GM18870 (cell line): ENCODE measurements around the gene LRG1.
"Not testable (repeated sequence)": the region's sequence is repeated elsewhere in the genome, so short reads cannot be mapped to it uniquely, and the experiment has no call there.

Experiments
- ATAC-seq: cut with Tn5 transposase; IDR thresholded peaks from one replicate; pipeline ENCODE4 v1.9.1; 2021; ENCODE audit warnings: moderate library complexity; ENCODE audit not compliant: unreplicated experiment

LRG1 gene

DNA sequence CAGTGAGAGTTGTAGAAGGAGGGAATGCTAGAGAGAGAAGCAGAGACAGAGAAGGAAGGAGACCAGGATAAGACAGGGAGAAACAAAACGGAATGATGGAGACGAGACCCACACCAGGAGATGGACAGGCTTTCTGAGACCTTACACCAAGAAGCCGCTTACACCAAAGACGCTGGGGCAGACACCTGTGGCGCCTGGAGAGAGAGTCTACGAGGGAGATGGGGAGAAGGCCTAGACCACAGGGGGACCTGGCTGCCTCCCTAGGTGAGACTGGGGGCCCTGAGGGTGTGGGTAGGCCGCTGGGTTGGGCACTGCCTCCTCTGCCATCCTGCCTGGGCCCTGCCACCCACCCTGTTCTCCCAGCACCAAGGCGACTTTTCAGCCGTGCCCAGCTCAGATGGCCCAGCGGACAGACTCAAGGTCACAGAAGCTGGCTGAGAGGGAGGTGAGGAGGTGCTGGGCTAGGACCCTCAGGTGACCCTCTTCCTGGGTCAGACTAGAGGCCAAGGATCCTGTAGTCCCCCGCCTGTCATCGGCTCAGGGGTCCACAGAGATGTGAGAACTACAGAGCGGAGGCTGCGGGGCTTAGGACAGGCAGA, 9.8 kb downstream of the LRG1 start:
- no peak for ATAC-seq

DNA sequence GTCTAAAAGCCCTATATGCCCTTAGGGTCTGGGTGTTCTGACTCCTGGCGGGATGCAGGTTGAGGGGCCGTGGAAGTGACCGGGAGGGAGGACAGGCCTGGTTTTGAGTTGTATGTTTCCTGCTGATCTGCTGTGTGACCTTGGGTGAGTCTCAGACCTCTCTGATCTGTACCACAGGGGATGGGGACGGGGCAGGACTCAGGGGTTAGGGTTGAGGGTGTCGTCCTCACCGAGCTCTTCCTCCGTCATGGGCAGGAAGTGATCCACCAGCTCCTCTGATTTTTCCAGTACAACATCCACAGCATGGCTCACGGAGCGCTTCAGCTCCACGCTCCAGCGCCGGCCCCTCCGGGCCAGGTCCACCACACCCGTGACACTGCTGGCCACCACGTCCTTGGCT, 11.0 kb downstream of the LRG1 start:
- no peak for ATAC-seq

DNA sequence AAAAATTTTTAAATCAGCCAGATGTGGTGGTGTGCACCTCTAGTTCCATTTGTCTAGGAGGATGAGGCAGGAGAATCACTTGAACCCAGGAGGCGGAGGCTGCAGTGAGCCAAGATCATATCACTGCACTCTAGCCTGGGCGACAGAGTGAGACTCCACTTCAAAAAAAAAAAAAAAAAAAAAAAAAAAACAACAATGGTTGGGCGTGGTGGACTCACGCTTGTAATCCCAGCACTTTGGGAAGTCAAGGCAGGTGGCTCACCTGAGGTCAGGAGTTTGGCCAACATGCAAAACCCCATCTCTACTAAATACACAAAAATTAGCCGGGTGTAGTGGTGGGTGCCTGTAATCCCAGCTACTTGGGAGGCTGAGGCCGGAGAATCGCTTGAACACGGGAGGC, 12.5 kb downstream of the LRG1 start:
- ATAC-seq: not testable (repeated sequence)

DNA sequence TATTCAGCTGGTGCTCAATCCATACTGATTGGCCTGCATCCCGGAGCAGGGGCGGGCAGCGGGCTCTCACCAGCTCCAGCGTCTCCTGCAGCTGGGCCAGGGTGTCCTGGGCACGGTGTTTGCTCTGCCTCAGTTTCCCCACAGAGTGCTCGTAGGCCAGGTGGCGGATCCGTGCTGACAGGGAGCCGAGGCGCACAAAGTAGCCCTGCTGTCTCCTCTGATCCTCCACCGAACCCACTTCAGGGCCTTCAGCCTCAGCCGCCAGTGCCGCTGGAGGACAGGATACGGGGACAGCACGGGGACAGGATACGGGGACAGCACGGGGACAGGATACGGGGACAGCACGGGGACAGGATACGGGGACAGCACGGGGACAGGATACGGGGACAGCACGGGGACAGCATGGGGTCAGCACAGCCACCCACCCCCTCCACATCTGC, 14.3 kb downstream of the LRG1 start:
- ATAC-seq: no peak

DNA sequence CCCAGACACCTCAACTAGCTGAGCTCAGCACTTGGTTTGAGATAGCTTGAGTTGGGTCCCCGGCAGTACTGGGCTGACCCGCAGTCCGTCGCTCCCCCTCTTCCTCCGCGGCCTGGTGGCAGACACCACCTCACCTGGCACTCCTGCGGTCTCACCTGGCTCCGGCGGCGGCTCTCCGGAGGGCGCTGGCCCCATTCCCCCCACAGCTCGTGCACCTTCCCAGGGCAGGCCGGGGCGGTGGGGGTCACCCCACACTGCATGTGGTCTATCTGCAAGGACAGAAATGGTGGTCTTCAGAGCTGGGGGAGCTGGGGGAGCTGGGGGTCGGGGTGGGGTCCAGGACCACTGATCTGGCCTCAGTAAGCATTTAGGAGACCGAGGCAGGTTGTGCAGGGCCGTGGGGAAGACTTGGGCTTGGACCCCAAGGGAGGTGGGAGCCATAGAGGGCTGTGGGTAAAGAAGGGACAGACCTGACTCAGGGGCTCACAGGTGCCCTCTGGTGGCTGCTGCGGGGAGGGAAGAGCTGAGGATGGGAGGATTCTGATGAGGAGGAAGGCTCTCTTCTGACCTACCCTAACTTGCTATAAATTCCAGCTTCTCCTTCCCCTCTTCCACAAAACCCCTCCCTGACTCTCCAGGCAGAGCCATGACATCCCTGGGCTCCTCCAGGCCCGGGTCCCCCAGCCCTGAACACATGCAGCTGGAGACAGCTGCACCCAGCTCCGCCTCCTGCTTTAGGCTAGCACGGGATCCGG, 14.9 kb downstream of the LRG1 start:
- ATAC-seq: no peak

DNA sequence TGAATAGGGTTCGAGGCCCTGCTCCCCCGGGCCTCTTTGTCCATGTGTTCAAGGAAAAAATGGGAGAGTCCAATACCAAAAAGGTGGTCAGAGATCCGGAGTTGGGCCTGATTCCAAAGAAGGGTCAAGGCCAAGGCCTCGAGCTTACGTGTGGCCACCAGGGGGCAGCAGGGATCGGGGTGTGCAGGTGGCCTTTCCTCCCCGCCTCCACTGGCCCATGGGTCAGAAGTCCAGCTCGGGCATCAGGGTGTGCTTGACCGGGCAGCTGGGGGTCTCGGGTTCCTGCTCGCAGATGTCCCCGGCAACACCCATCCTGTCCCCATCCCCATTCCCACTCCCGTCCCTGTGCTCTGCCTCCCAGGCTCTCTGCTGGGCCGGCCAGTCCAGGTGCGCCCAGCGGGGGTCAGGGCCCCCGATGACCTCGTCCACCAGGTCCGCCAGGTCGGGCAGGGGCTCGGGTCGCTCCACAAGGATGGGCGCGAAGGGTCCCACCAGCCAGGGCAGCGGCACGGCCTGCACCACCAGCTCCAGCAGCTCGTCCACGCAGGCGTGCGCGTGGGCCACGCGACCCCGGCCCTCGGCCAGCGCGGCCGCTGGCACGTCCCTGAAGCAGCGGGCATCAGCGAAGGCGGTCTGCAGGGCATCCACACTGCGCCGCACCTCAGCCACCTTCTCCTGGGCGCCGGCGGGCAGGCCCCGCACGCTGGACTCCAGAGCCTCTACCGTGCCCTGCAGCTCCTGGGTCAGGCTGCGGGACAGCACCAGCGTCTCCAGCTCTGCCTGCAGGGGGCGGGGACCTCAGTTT, 16.3 kb downstream of the LRG1 start:
- no peak for ATAC-seq

DNA sequence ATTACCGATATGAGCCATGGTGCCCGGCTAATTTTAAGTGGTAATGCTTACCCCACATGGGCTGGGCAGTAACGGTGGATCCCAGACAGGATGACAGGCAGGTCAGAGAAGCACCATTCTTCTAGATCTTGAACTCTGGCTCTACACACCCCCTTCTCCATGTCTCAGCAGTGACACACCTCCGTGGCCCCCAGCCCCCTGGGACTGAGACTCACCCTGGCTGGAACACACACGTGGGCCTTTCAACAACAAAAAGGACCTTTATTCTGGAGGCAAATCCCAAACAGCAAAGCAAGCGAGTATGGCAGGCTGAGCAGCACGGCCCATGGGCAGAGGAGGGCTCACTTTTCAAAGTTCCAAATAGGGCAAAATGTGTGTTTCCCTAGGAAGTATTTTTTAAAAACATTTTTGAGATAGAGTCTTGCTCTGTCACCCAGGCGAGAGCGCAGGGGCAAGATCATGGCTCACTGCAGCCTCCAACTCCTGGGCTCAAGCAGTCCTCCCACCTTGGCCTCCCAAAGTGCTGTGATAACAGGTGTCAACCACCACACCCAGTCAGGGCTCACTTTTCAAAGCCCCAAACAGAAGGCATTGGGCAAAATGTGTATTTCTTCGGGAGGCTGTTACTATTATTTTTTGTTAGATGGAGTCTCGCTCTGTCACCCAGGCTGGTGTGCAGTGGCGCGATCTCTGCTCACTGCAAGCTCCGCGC, 17.4 kb downstream of the LRG1 start:
- no peak for ATAC-seq

DNA sequence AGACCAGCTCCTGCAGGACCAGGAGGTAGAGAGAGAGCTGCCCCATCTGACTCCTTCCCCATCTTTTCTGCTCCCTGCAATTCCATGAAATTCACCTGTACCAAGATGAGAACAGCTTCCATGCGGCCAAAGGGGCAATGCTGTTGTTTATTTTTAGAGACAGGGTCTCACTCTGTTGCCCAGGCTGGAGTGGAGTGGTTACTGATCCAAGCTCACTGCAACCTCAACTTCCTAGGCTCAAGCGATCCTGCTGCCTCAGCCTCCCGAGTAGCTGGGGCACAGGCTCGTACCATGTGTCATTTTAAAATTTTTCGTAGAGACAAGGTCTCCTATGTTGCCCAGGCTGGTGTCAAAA, 18.0 kb downstream of the LRG1 start:
- ATAC-seq: no peak

DNA sequence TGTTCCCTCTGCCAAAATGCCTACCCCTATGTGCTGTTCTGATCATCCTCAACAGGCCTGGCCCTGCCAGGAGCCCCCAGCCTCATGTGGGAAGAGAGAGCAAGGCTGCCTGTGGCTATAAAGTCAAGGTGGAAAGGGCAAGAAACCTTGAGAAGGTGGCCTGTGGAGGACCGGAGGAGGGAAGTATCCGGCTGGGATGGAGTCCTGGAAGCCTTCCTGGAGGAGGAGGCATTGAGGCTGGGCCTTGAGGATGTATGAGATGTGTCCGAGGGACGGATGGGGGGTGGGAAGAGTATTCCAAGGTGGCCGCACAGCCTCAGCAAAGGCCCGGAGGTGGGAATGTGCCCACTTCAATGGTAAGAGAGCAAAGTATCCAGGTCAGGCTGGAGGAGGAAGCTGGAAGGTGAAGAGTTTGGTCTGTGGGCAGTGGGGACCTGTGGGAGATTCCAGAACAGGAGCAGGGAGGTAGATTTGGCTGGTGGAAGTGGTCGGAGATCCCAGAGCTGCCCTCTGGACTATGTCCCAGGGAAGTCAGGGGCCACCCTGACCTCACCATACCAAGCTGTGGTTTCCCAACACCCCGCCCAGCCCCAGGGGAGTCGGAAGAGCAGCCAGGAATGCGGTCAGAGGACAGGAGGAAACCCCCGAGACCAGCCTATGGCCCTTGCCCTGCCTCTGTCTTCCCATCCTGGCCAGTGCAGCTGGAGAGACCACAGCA, 18.5 kb downstream of the LRG1 start:
- no peak for ATAC-seq

DNA sequence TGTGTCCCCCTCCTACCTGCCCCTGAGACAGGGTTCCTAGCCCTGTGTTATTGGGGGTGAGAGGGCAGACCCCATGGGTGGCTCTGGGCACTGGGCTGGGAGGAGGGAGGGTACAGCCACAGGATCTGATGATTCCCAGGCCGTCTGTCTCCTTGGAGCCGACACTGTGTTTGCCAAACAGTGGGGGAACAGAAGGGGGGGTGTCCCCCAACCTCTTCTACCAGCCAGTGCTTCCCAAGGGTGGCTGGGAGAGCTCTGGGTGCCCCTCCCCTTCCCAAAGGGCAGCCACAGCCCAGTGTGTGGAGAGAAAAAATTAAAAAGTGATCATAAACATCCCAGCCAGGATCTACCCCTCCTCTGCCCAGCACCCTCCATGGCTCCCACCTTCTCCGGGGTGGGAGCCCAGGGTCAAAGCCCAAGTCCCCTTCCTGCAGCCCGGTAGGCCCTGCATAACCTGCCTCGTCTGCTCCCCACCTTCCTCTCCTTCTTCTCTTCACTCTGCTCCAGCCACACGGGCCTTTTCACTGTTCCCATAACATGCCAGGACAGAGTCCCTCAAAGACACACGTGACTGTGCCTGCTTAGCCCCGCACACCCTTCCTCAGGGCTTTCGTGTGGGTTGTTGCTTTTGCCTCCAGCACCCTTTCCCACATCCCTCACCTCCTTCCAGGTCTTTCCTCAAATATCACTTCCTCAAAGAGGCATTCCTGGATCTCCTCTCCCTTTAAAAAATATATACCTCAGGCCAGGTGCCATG, 20.1 kb downstream of the LRG1 start:
- no peak for ATAC-seq

DNA sequence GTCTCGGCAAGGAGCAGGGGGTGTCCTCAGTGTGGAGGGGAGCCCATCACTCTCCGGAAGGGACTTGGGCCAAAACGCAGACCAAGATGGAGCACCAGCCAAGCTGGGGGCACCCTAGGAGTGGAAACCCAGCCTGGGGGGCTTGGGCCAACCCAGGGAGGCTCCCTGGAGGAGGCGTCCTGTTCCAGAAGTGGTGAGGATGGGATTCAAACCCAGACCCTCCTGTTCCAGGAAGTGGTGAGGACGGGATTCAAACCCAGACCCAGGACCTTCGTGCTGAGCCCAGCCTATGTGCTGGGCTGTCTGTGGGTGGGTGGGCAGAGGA, 20.7 kb downstream of the LRG1 start:
- no peak for ATAC-seq

DNA sequence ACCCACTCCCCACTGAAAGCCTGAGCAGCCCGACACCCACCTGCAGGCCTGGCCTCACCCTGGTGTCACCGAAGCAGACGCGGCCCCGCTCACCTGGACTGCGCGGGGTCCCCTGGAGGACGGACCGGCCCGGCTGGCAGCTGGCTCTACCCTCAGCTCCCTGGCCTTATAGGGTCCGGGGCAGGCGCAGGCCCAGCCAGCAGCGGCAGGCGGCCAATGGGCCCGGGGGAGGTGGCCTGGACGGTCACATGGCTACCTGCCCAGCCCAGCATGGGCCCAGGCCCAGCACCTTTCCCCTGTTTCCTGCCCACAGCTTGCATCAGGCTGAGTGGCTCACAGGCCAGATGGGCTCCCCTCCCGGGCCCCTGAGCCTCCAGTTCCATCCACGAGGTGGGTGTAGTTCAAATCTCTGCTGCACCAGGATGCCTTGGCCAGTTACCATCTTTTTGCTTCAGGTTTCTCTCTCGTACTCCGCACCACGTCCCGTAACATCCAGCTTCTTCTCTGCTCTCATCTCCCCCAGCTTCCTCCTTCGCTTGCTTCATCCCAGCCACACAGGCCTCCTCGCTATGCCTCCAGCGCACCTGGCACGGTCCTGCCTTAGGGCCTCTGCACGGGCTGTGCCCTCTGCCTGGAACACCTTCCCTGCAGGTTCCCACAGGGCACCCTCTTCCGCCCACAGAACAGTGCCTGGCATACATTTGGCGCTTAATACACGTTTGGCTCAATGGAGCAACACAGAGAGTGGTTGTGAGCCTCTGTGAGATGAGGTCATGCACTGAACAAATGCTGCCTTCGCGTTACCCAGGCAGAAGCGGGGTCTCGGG, 21.3 kb downstream of the LRG1 start, which contains the start of gene PLIN4:
TSS of gene PLIN4 (minus strand) at position 142 of the 827 bp plus-strand sequence. CDS start 214 bp downstream, outside the sequence.
- no peak for ATAC-seq

DNA sequence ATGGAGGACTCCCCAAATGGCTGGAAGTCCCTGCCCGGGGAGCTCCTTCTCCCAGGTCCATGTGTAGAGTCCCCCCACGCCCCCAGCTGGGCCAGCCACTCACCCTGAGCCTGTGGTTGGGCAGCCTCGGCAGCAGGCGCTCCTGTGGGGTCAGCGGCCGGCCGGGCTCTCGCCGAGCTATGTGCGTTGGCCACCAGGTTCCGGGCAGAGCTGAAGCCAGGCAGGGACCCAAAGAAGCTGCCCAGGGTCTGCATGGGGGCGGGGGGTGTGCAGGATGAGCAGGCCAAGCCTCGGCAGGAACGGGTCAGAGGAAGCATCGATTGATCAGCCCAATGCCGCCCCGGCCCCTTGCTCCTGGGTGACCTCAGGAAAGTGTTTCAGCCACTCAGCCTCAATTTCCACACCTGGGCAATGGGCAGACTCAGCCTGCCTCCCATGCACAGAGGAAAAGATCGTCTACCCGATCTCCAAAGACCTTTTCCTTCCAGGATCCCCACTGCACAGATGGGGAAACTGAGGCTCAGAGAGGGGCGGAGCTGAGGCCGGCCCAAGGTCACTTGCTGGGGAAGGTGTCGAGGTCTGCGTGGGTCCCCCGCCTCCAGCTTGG, 22.3 kb downstream of the LRG1 start:
- ATAC-seq: no peak

DNA sequence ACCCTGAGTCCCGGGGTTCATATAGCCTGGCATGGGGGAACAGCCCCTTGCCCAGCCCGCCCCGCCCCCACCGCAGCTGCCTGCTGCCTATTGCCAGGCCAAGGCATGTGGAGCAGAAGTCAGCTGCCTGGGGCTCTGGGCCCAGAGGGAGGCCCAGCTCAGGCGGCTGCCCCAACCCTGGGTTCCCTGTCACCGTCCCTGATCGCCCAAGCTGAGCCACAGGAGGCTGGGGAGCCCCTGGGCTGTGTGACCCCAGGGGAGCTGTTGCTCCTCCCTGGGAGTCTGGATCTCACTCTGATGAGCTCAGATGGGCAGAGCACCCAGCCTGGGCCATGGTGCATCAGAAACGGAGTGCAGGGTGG, 22.9 kb downstream of the LRG1 start:
- ATAC-seq: no peak

DNA sequence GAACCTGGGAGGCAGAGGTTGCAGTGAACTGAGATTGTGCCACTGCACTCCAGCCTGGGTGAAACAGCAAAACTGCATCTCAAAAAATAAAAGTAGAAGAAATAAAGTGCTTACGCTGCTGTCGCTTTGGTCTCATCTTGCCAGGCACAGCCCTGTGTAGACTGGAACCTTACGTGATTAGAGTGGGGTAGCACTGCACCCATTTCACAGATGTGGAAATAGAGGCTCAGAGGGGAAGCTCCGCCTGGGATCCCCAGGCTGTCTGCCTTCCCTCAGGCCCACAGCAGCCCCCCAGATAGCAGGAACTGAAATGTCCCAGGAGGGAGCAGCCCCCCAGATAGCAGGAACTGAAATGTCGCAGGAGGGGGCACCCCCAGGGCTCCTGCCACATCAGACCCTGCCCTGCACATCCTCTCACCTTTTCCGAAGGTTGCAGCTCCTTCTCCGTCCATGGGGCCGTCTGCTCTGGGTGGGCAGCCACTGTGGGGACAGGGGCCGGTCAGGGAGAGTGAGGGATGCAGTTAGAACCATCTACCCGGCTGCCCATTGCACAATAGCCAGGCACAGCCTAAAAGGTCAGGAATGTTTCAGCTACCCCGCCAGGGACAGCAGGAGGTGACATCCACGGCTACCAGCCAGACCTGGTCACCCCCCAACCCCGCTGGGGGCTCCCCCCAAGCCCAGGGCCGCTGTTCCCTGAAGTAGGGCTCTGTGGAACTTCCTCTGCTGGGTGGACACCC, 23.5 kb downstream of the LRG1 start:
- ATAC-seq: no peak

DNA sequence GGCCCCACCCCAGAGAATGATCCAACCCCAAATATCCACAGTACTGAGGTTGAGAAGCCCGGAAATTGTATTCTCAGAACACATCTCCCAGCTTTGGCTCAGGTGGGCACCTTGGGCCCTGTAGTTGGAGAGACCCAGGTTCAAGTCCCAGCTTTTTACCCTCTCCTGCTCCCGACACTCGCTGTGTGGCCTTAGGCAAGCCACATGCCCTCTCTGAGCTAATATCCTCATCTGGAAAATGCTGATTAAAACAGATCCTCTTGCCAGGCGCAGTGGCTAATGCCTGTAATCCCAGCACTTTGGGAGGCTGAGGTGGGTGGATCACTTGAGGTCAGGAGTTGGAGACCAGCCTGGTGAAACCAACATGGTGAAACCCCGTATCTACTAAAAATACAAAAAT, 24.1 kb downstream of the LRG1 start:
- ATAC-seq: no peak

DNA sequence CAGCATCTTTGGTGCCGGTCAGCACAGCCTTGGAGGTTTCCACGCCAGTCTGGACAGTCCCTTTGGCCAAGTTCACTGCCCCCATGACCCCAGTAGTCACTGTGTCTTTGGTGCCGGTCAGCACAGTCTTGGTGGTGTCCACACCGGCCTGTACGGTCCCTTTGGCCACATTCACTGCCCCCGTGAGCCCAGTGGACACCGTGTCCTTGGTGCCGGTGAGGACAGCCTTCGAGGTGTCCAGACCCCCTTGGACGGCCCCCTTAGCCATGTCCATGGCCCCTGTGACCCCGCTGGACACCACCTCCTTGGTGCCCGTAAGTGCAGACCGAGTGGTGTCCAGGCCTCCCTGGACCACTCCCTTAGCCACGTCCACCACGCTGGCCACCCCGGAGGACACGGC, 26.6 kb downstream of the LRG1 start:
- ATAC-seq: no peak

DNA sequence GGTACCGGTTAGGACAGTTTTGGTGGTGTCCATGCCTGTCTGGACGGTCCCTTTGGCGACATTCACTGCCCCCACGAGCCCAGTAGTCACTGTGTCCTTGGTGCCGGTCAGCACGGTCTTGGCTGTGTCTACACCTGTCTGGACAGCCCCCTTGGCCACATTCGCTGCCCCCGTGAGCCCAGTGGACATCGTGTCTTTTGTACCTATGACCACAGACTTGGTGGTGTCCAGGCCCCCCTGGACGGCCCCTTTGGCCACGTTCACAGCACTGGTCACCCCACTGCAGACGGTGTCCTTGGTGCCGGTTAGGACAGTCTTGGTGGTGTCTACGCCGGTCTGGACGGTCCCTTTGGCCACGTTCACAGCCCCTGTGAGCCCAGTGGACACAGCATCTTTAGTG, 27.8 kb downstream of the LRG1 start:
- no peak for ATAC-seq
